Thoracic aorta (tissue), 2 donors: ENCODE measurements around the gene TBC1D9. TPM values are rescaled to one million over a fixed set of nuclear protein-coding genes. Genes with fewer than 3 reads are reported as not detected.

ENCODE experiments used
- ATAC-seq: fragments of 150-250 bp; one replicate; pipeline ENCODE4 v1.8.0; 2017; ENCODE audit warnings: low read depth; ENCODE audit not compliant: insufficient number of reproducible peaks, low FRiP score
- DNase-seq: peaks from one replicate; pipeline ENCODE4 v3.0.0-alpha.2; 2020; ENCODE audit warnings: low spot score
- H3K27ac ChIP-seq, 2 donors: fragments of 200-600 bp; sonication (generic); 1 replicate in 1 of 2; 2 replicates in 1 of 2; pipeline ENCODE4 v1.5.1; 2016; ENCODE audit warnings: mild to moderate bottlenecking in 2 of 2, moderate library complexity in 2 of 2
- H3K27me3 ChIP-seq: fragments of 200-600 bp; sonication (generic); replicated peaks from 2 replicates; pipeline ENCODE4 v1.6.0; 2016; ENCODE audit warnings: mild to moderate bottlenecking; ENCODE audit not compliant: insufficient read depth
- H3K36me3 ChIP-seq: fragments of 200-600 bp; sonication (generic); one replicate; pipeline ENCODE4 v1.5.1; 2016
- H3K4me1 ChIP-seq, 2 donors: fragments of 200-600 bp; sonication (generic); 1 replicate in 1 of 2; 2 replicates in 1 of 2; pipeline versions ENCODE4 v1.5.1 to v1.6.0; 2016; ENCODE audit warnings: low read depth in 2 of 2, mild to moderate bottlenecking in 1 of 2; ENCODE audit not compliant: control insufficient read depth in 1 of 2
- H3K4me3 ChIP-seq: fragments of 200-600 bp; sonication (generic); 2 replicates; pipeline ENCODE4 v1.5.1; 2016; ENCODE audit warnings: mild to moderate bottlenecking
- H3K9me3 ChIP-seq: fragments of 200-600 bp; sonication (generic); 2 replicates; pipeline ENCODE4 v1.5.1; 2016
- total RNA-seq, 2 donors: library from RNA; depleted of rRNA; stranded (reverse); fragments of >200 nt; gene quantifications; one replicate each; pipeline versions ENCODE4 v1.1.0 to v1.2.3, GENCODE V29; 2016
- TF ChIP-seq, protein P1 (sequence below): fragments of 200-600 bp; sonication (generic); IDR thresholded peaks from one replicate; pipeline ENCODE4 v1.5.1; 2019; ENCODE audit warnings: antibody characterized with exemption

Gene TBC1D9
- total RNA-seq, 2 donors from 2014 or later, result 17.5 to 21.2 TPM

DNA sequence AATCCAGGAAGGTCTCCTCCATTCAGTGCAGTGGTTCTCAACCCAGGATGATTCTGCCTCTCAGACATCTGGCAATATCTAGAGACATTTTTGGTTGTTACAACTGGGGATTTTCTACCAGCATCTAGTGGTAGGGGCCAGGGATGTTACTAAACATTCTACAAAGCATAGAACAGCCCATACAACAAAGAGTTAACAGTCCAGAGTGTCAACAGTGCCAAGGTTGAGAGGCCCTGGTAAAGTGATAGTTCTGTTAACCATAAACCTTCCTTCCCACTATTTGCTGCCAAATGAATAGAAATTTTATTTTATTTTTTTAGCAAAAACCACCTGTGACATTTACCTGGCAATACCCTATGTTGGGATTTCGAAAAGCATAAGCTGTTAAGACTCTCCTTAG is 94.6 kb downstream of the TBC1D9 start:
- ATAC-seq (no peak), DNase-seq (no peak)
- H3K27me3 ChIP-seq, result no peaks in the 10 kb centered on the region
- TF ChIP-seq, protein P1, sequence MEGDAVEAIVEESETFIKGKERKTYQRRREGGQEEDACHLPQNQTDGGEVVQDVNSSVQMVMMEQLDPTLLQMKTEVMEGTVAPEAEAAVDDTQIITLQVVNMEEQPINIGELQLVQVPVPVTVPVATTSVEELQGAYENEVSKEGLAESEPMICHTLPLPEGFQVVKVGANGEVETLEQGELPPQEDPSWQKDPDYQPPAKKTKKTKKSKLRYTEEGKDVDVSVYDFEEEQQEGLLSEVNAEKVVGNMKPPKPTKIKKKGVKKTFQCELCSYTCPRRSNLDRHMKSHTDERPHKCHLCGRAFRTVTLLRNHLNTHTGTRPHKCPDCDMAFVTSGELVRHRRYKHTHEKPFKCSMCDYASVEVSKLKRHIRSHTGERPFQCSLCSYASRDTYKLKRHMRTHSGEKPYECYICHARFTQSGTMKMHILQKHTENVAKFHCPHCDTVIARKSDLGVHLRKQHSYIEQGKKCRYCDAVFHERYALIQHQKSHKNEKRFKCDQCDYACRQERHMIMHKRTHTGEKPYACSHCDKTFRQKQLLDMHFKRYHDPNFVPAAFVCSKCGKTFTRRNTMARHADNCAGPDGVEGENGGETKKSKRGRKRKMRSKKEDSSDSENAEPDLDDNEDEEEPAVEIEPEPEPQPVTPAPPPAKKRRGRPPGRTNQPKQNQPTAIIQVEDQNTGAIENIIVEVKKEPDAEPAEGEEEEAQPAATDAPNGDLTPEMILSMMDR, result no peak
- H3K36me3 ChIP-seq, result peaks cover 17% of the 10 kb centered on the region
- no peaks in the 10 kb centered on the region for H3K9me3 ChIP-seq
- H3K4me1 ChIP-seq, result no peaks in the 10 kb centered on the region
- H3K4me3 ChIP-seq, result no peak overlapping the region
- no peak overlapping the region for H3K27ac ChIP-seq

DNA sequence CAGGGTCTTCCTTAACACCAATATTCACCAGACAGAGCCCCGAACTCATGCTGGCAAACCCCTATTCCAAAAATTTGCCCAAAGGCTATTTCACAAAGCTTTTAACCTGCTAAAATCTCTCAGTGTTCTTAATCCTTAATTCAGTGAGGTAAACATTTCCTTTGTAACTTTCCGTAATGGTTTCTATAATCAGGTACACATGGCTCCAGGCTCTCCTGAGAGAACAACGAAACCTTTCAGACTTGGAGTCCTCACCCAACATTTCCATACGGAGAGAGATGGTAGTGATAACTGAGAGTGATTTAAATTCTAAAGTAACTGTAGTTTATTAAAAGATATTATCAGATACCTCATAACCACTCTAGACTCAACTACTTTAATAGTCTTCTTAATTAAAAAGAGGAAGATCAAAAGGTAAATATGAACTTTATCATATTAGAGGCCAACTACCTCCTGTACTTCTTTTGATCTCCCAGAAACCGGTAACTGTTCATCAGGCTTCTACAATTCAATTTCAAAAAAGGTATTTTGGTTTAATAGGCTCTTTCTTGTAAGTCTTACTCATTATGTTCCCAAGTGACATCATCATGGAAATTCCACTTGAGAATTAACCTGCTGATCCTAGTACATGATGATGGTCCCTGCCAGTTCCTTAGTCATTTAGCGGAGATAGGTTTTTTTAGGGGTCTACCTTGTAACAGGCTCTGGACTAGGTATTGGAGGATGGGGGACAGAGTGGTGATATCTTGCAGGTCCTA is 96.1 kb downstream of the TBC1D9 start:
- no peak overlapping the region for H3K27ac ChIP-seq

DNA sequence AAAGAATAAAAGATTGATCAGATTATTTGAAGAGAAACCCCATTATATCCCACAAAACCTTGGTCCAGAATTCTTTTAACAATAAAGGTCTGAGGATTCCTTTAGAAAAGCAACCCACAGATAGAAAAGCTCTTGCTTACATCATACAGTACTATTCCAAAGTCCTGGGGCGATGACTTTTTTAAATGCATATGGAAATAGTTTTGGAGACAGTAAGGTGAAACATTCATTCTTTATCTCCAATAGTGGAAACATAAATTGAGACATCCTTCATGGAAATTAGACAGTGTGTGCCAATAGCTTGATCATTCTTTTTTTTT is 101.7 kb downstream of the TBC1D9 start:
- Histone ChIP-seq H3K27ac (no peak overlapping the region), H3K4me1 (peaks cover 0 to 7% of the 10 kb centered on the region in 2 donors), H3K27me3 (no peaks in the 10 kb centered on the region), H3K9me3 (no peaks in the 10 kb centered on the region), H3K36me3 (peaks cover 8% of the 10 kb centered on the region), H3K4me3 (peak overlapping the region; percentile 68)
- ATAC-seq (no peak), DNase-seq (no peak)
- TF ChIP-seq, protein P1, result no peak

More for the DNA sequence above, 96.1 kb downstream of the TBC1D9 start:
- Histone ChIP-seq H3K4me1 (no peaks in the 10 kb centered on the region), H3K27me3 (no peaks in the 10 kb centered on the region), H3K9me3 (no peaks in the 10 kb centered on the region), H3K36me3 (peaks cover 17% of the 10 kb centered on the region), H3K4me3 (no peak overlapping the region)
- ATAC-seq (peak; percentile 22), DNase-seq (no peak)
- TF ChIP-seq, protein P1, result no peak

DNA sequence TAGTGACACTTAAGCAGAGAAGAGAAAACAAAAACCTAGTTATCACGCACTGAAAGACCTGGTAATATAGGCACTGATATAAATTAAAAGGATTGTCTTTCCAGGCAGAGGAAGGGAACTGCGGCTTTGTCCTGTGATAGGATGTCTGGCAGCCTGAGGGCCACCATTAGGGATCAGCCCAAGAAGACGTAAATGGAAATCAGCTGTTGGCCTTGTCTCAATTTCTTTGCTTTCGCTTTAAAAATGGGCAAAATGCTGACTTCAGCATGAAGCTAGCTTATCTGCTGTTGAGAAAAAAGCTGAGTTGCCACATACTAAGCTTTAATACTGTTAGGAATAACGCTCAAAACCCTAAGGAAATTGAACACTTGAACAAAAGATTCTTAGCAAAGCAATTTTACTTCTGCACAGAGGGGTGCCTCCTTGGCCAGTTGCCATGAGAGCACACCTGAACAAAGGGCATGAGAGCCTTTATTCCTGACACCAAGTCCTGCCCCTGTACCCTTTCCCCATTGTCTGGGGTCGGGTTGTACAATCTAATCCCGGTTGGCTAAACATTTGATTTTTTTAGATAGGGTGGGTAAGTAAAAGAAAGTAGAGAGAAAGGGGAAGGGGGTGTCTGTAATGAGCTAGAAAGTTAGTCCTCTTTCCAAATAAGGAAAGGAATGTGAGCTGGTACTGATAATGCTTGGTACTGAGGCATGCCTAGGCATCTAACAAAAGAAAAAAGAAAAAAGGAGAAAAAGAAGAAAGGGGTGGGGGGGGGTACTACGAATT is 102.3 kb downstream of the TBC1D9 start:
- TF ChIP-seq, protein P1, result no peak
- Histone ChIP-seq H3K4me3 (peak overlapping the region; percentile 68), H3K27me3 (no peaks in the 10 kb centered on the region), H3K9me3 (no peaks in the 10 kb centered on the region), H3K27ac (peak overlapping the region; percentile 39 to 43), H3K4me1 (peaks cover 0 to 7% of the 10 kb centered on the region in 2 donors), H3K36me3 (peaks cover 8% of the 10 kb centered on the region)
- ATAC-seq (peak; percentile 48), DNase-seq (no peak)

DNA sequence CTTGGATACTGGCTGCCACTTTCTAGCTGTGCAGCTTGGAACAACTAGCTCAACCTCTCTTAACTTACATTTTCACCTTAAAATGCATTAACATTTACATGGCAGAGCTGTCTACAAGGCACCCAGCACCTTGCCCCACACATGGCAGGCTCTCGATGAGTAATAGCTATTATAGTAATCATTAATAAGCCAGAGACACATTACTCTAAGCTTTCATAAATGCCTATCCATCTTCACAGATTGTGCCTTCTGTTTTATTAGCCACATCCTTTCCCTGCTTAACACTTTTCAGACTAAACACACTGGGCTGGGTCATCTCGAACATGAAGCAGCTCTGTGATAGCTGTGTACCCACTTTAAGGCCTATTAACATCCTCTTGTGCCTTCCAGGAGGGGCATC is 103.6 kb downstream of the TBC1D9 start:
- Histone ChIP-seq H3K9me3 (no peaks in the 10 kb centered on the region), H3K36me3 (peaks cover 5% of the 10 kb centered on the region), H3K4me1 (peaks cover 0 to 7% of the 10 kb centered on the region in 2 donors), H3K27me3 (no peaks in the 10 kb centered on the region), H3K4me3 (no peak overlapping the region), H3K27ac (no peak overlapping the region)
- DNase-seq, result no peak
- TF ChIP-seq, protein P1, result no peak
- no peak for ATAC-seq
